ENCODE measurements around the gene C22orf23. TPM values are rescaled to one million over a fixed set of nuclear protein-coding genes. Genes with fewer than 3 reads are reported as not detected.

The C22orf23 gene
- total RNA-seq, 1 donor from 2014 or later = not detected

- DNase-seq (ENCODE audit: low read depth) (no peak), FAIRE-seq (no peak)
- H3K4me3 ChIP-seq (ENCODE audit: low read depth, low read length) = no peak overlapping the region
- no peak for TF ChIP-seq CTCF (IDR thresholded peaks at IDR 0.05; ENCODE audit: insufficient read depth, low read length, severe bottlenecking)
- no peaks in the 10 kb centered on the region for H3K27me3 ChIP-seq (ENCODE audit: control insufficient read depth, insufficient read depth, low read length)
- H3K36me3 ChIP-seq (ENCODE audit: control insufficient read depth, insufficient read depth, low read length) = no peaks in the 10 kb centered on the region
Measured at GRCh38 chr22:37990301-37990700, 36.9 kb upstream of the C22orf23 start.

DNA sequence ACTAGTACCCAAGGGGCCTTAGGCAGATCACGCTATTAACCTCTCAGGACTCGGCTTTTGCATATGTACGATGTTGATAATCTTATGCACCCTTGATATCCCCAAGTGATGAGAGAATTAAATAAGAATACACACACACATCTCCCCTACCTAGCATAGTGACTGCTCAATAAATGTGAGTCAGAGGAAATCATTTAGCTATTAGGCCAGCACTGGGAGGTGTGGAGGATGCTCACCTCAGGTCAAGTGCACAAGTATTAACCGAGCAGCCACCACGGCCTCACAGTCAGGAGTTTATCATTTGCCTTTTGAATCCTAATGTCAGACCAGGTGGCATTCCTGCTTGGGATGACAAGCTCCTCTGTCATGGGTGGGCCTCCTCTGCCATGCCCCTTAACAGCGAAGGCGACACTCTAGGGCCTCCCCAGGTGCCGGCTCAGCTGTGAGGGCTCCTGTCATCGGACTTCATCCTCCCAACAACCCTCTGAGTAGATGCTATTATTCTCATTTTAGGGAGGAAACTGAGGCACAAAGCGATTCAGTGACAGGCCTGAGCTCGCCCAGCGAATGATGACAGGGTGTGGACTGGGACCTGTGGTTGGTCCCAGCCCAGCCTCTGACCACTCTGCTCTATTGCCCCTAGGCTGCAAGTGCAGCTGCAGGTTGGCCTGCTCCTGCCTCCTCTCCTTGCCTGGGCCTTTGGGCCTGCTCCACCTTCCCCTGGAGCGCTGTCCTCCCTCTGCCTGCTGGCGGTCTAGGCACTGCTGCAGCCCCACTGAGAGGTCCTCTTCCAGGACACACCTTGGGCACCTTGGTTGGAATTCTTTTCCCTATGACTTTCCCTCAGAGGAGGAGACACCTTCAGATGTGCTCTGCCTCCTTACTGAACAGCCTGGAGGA is 36.0 kb upstream of the C22orf23 start:
- H3K27me3 ChIP-seq (ENCODE audit: control insufficient read depth, insufficient read depth, low read length) = no peaks in the 10 kb centered on the region
- no peaks in the 10 kb centered on the region for H3K36me3 ChIP-seq (ENCODE audit: control insufficient read depth, insufficient read depth, low read length)
- TF ChIP-seq CTCF (IDR thresholded peaks at IDR 0.05; ENCODE audit: insufficient read depth, low read length, severe bottlenecking) = no peak
- FAIRE-seq (peak; percentile 73), DNase-seq (ENCODE audit: low read depth) (no peak)
- H3K4me3 ChIP-seq (ENCODE audit: low read depth, low read length) = no peak overlapping the region

DNA sequence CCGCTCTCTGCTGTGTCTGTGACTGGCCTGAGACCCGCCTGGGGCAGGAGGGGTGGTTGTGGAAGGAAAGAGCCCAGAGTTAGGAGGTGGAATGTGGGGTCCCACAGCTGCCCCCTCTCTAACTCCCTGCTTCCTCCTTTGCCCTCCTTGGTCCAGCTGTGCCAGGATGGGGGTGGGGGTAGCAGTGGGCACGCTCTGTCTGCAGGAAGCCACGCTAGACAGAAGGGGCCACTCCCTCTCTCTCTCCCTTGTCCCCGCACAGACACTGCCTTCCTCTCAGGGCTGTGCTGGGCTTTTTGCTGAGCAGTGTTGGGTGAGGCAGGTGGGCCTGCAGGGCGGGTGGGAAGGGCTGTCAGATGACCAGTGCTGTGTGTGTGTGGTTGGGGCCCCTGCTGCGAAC is 33.0 kb upstream of the C22orf23 start:
- DNase-seq (ENCODE audit: low read depth) (no peak), FAIRE-seq (no peak)
- Histone ChIP-seq H3K4me3 (ENCODE audit: low read depth, low read length) (no peak overlapping the region), H3K27me3 (ENCODE audit: control insufficient read depth, insufficient read depth, low read length) (no peaks in the 10 kb centered on the region), H3K36me3 (ENCODE audit: control insufficient read depth, insufficient read depth, low read length) (no peaks in the 10 kb centered on the region)
- TF ChIP-seq CTCF (IDR thresholded peaks at IDR 0.05; ENCODE audit: insufficient read depth, low read length, severe bottlenecking) = no peak

DNA sequence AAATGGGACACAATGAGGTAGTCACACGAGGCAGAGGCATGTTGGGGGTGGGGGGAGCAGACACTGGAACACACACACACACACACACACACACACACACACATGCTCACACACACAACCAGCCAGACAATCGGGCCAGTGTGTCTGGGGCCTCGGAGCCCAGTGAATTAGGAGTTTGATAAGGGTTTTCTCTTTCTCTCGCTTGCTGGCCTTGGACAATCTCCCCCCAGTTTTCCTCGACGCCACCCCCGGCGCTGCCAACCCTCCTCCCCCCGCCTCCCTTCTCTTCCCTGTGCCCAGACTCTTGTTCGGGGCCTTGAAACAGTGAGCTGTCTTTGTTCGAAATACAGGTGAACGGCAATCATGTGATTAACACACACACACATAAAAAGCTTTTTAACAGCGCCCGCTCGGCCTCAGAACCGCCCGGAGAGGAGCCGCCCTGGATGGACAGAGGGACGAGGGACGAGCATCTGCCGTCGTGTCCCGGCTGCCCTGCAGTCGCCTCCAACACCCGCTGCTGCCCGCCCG is 32.4 kb upstream of the C22orf23 start:
- no peak for TF ChIP-seq CTCF (IDR thresholded peaks at IDR 0.05; ENCODE audit: insufficient read depth, low read length, severe bottlenecking)
- Histone ChIP-seq H3K4me3 (ENCODE audit: low read depth, low read length) (no peak overlapping the region), H3K36me3 (ENCODE audit: control insufficient read depth, insufficient read depth, low read length) (no peaks in the 10 kb centered on the region), H3K27me3 (ENCODE audit: control insufficient read depth, insufficient read depth, low read length) (no peaks in the 10 kb centered on the region)
- FAIRE-seq (no peak), DNase-seq (ENCODE audit: low read depth) (no peak)

- H3K27me3 ChIP-seq (ENCODE audit: control insufficient read depth, insufficient read depth, low read length) = no peaks in the 10 kb centered on the region
- H3K36me3 ChIP-seq (ENCODE audit: control insufficient read depth, insufficient read depth, low read length) = no peaks in the 10 kb centered on the region
- no peak for FAIRE-seq
- DNase-seq (ENCODE audit: low read depth) = no peak
- no peak for TF ChIP-seq CTCF (IDR thresholded peaks at IDR 0.05; ENCODE audit: insufficient read depth, low read length, severe bottlenecking)
- H3K4me3 ChIP-seq (ENCODE audit: low read depth, low read length) = no peak overlapping the region
Measured at GRCh38 chr22:37985050-37985585, 31.7 kb upstream of the C22orf23 start.

Measured in bronchial epithelial cell (primary cell).